GM12873 (cell line): Measurements from ENCODE around the gene CDH13.

Source experiments
- TF ChIP-seq, protein P1 (sequence below): IDR thresholded peaks from 2 replicates; pipeline ENCODE4 v1.5.1; 2012; ENCODE audit warnings: low read depth, mild to moderate bottlenecking, moderate library complexity, low read length, control low read depth; ENCODE audit not compliant: insufficient read depth; ENCODE audit errors: missing control alignments

CDH13 gene

DNA sequence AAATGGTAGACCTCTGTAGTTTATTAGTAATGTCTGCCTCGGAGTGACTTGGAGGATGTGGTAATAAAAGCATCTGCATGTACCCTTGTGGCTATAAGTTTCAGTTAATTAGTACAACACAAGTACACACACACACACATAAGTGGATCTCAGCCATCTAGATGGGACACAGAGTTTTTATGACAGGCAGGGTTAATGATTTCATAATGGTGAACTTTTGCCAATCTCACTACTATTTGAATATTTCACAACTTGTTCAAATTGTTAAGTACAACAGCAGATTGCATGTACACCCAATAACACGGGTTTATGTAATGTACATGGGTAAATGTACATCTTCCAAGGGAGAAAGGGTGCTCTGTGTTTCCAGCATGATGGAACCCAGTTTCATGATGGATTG is 669.7 kb downstream of the CDH13 start:
- TF ChIP-seq, protein P1, sequence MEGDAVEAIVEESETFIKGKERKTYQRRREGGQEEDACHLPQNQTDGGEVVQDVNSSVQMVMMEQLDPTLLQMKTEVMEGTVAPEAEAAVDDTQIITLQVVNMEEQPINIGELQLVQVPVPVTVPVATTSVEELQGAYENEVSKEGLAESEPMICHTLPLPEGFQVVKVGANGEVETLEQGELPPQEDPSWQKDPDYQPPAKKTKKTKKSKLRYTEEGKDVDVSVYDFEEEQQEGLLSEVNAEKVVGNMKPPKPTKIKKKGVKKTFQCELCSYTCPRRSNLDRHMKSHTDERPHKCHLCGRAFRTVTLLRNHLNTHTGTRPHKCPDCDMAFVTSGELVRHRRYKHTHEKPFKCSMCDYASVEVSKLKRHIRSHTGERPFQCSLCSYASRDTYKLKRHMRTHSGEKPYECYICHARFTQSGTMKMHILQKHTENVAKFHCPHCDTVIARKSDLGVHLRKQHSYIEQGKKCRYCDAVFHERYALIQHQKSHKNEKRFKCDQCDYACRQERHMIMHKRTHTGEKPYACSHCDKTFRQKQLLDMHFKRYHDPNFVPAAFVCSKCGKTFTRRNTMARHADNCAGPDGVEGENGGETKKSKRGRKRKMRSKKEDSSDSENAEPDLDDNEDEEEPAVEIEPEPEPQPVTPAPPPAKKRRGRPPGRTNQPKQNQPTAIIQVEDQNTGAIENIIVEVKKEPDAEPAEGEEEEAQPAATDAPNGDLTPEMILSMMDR = no peak

GRCh38 chr16:83298541-83298940 is 671.8 kb downstream of the CDH13 start:
- TF ChIP-seq, protein P1 = no peak

- TF ChIP-seq, protein P1 = no peak
Measured at GRCh38 chr16:83300326-83300725, 673.6 kb downstream of the CDH13 start.

GRCh38 chr16:83301971-83302370 is 675.2 kb downstream of the CDH13 start:
- TF ChIP-seq, protein P1 = no peak

GRCh38 chr16:83302853-83303252 is 676.1 kb downstream of the CDH13 start:
- TF ChIP-seq, protein P1 = no peak

DNA sequence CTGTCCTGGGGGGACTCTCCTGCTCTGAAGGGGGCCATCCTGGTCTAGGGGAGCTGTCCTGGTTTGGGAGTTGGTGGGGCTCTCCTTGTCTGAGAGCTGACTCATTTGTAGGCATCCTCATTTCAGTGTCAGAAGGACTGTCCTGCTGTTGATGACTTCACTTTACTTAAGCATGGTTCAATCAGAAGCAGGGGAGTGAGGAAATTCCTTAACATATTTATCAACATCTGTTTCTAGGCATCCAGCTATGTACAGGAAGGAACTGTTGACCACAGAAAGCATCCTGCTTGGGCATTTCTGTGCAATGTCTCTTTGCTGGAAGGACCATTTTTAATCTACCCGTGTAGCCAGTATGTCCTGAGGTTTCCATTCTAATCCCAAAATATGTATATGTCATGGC is 678.3 kb downstream of the CDH13 start:
- TF ChIP-seq, protein P1 = no peak

- TF ChIP-seq, protein P1 = no peak
Measured at GRCh38 chr16:83306961-83307593, 680.3 kb downstream of the CDH13 start.
